CD4-positive, alpha-beta T cell treated with Interleukin-15 for 4 hours (primary cell): ENCODE measurements around the gene ASPSCR1.
A peak's percentile ranks its signal among the peaks of the same experiment; 100 is the strongest.
"Not testable (repeated sequence)": the region's sequence is repeated elsewhere in the genome, so short reads cannot be mapped to it uniquely, and the experiment has no call there.

Experiments
- DNase-seq: peaks from one replicate; pipeline ENCODE4 v3.0.0-alpha.2; 2020; ENCODE audit warnings: low spot score

The ASPSCR1 gene

DNA sequence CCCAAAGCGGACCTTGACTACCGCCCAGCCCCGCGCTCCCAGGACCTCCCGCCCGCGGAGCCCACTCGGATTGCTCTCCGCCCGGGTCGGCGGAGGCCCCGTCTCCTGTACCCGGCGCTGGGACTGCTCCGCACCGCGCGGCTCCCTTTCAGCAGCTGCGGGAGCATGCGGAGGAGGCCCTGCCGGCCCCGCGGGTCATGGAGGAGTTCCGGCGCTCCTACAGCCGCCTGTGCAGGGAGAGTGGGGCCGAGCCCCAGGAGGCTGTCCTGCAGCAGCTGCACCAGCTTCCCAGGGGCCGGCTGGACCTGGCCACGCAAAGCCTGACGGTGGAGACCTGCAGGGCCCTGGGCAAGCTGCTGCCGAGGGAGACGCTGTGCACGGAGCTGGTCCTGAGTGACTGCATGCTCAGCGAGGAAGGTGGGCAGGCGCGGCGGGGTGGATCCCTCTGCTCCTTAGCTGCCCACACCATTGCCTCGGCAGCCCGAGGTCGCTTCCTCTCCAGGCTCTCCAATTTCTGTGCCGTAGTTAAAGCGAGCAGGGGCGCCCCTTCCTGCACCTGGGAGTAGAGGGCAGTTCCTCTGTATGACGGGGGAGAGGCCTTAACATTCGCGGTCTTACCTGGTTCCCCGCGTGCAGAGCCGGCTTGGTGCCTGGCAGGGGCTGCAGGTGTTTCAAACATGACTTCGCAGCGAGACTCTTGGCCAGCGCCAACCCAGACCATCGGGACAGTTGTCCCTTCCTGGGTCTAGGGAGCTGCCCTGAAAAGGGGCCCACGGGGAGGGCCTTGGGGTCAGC is 46.2 kb downstream of the ASPSCR1 start:
- DNase-seq: no peak

DNA sequence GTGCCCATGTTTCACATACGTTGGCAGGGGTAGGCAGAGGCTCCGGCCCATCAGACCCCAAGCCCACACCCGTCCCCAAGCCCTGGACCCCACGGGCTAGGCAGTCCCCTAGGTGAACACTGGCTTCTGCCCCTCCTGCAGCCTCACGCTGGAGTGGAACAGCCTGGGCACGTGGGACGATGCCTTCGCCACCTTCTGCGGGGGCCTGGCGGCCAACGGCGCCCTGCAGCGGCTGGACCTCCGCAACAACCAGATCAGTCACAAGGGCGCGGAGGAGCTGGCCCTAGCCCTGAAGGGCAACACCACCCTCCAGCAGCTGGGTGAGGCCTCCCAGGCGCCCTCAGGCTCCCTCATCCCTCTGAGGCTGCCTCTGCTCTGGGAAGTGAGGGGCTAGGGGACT is 47.4 kb downstream of the ASPSCR1 start:
- DNase-seq: no peak

DNA sequence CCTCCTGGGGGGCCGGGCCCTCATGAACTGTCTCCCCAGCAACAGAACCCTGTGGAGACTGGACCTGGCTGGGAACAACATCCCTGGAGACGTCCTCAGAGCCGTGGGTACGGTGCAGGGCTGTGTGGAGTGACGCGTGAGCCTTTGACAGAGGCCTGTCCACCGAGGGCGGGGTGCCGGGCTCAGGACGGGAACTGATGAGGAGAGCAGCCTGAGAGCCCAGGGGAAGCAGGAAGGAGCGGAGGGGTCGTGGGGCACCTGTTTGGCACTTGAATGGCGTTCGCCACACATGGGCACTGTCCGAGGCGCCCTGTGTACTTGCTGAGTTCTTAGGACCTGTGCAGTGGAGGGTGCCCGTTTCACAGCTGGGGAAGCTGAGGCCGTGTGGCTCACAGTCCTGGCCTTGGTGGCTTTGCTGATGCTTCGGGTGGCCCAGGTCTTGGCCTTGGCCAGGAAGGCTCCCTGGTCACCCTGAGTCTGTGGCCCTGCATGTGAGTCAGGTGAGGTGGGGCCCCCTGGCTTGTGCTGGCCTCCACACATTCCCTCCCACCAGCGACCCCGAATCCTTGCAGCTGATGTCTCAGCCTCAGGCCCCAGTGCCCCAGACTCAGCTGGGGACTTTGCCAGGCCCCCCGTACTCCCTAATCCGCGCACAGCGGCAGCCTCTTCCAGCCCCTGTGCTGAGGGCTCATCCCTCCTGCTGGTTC is 48.1 kb downstream of the ASPSCR1 start:
- DNase-seq: no peak

DNA sequence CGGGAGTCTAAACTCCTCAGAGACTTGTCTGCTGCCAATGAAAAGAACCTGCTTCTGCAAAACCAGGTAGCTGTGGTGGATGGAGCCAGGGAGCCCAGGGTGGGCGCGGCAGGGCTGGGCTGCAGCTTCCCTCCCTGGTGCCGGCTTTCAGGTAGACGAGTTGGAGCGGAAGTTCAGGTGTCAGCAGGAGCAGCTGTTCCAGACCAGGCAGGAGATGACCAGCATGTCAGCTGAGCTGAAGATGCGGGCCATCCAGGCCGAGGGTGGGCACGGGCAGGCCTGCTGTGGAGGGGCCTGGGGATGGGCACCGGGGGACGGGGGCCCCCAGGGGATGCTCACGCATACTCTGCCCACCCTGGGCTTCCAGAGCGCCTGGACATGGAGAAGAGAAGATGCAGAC is 50.8 kb downstream of the ASPSCR1 start:
- DNase-seq: no peak

DNA sequence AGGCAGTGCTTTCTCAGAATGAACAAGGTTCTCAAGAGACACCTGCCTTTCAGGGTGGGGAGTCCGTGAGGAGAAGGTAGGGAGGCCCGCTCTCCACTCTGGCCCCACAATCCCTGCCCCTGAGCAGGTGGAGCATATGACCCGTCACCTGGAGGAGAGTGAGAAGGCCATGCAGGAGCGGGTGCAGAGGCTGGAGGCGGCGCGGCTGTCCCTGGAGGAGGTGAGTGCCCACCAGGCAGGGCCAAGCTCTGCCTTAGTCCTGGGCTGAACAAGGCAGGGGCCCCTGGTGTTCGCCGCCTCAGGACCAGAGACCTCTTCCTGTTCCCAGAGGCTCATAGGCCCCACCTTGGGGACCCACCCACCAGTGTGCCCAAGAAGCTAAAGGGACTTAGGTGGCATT is 51.5 kb downstream of the ASPSCR1 start:
- no peak for DNase-seq

DNA sequence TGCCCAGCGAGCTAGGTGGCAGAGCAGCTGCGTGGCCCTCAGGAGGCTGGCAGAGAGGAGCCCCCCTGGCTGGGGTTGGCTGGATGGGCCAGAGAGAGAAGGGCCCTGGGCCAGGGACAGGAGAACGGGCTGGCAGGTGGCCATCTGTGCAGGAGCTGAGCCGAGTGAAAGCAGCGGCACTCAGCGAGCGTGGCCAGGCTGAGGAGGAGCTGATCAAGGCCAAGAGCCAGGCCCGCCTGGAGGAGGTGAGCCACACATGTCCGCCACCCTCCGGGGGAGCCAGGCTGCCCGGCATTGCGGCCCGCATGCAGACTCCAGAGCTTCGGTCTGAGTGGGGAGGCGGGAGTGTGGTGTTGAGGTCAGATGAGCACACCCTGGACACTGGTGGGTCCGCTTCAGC is 52.0 kb downstream of the ASPSCR1 start:
- DNase-seq: no peak

DNA sequence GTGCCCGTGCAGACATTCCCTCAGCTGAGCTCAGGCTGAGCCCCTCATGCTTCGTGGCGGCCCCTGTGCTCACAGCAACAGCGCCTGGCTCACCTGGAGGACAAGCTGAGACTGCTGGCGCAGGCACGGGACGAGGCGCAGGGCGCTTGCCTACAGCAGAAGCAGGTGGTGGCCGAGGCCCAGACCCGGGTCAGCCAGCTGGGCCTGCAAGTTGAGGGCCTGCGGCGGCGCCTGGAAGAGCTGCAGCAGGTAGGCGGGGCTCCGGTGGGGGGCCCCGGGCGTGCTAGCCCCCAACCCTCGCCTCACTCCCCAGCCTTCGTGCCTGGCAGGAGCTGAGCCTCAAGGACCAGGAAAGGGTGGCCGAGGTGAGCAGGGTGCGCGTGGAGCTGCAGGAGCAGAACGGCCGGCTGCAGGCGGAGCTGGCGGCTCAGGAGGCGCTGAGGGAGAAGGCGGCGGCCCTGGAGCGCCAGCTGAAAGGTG is 52.6 kb downstream of the ASPSCR1 start:
- no peak for DNase-seq

DNA sequence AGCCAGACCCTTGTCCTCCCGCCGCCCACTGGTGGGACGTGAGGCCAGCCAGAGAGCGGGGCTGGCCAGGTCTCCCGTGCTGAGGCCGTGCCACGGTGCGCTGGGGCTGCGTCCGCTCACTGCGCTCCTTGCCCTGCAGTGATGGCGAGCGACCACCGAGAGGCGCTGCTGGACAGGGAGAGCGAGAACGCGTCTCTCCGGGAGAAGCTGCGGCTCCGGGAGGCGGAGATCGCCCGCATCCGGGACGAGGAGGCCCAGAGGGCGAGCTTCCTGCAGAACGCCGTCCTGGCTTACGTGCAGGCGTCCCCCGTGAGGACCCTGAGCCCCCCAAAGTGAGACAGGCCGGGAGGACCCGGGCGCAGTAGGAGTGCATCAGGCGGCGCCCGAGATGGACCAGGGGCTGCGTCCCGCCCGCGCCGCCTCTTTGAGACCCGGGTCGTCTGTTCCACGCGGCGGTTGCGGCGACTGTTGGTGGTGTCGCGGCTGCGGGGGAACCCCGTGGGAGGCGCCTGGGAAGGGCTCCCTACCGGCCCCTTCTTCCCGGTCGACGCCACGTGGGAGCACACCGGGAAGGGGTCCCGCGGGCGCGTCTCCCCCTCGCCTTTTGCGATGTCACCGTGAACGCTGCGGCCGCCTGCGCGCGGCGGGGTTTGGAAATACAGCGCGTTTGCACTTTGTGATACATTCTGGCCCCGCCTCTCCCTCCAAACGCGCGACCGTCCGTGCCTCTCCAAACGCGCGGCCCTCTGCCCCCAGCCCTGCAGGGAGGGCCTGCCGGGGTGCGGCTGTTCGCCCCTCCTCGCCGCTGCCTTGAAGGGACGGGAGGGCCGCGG is 53.3 kb downstream of the ASPSCR1 start:
- DNase-seq: peak; percentile 84

DNA sequence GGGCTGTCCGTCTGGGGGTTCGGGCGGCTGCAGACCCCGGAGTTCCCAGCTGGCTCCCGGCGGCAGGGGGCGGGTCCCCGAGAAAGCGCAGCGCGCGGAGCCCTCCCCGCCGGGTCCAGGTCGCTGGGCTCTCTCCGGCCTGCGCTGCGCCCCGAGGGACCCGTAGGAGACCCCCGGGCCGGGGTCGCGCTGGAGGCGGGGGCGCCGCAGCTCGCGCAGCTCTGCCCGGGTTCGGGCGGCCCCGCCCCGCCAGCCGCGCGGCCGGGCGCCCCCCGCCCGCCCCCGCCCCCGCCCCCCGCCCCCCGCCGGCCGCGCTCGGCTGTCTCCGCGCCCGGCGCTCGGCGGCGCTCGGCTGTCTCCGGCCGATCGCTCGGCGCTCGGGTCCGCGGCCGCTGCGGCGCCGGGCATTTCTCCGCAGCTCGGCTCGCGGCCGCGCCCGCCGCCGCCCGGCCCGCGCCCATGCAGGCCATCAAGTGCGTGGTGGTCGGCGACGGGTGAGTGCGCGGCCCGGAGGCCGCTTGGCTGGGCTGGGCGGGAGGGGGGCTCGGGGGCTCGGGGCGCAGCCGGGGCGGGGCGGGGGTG is 54.0 kb downstream of the ASPSCR1 start, which contains the start of gene RAC3:
RAC3 (plus strand) TSS at position 376 of the 582 bp plus-strand sequence; CDS start at position 460, 84 bp downstream.
- DNase-seq: no peak

DNA sequence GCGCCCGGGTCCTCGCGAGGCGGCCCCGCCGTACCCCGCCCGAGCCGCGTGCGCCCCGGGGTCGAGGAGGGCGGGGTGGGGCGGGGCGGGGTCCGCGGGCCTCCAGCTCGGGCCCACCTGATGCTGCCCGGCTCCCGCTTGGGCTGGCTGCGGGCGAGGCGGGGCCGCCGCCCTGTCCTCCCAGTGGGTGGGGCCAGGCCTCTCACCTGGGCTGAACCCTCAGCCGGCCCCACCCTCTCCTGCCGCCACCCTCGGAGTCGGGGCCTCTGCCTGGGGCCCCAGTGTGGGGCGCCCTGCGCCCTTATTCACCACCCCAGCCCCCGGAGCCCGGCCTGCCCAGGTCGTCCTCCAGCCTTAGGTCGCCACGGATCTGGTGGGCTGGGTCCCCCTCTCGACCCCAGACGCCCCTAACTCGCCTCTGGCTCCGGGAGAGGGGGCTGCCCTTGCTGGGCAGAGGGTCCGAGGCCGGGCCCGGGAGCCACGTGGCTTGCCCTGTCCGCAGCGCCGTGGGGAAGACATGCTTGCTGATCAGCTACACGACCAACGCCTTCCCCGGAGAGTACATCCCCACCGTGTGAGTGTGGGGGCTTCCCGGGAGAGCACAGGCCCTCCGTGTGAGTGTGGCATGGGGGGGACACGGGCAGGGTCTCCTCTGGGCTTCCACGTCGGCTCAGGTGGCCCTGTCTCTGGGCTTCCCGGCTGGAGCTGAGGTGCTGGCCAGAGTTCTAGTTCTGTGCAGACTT is 54.6 kb downstream of the ASPSCR1 start:
- DNase-seq: peak; percentile 22

DNA sequence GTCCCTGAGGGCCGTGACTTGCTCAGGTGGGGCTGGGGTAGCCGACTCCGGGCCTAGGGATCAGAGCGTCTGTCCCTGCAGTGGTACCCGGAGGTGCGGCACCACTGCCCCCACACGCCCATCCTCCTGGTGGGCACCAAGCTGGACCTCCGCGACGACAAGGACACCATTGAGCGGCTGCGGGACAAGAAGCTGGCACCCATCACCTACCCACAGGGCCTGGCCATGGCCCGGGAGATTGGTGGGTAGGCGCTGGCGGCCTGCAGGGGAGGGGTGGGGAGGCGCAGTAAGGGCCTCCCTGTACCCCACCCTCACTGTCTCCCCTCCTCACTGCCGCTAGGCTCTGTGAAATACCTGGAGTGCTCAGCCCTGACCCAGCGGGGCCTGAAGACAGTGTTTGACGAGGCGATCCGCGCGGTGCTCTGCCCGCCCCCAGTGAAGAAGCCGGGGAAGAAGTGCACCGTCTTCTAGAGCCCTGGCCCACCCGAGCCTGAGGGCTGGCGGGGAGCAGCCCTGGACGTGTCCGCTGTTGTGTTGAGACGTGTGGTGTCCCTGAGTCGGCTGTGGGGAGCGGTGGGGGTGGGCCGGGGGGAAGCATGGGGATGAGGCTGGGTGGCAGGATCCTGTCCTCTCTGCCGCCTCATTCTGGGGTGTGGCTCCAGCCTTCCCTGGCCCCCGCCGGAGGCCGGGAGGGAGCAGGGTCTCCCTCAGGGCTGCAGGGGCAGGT is 56.1 kb downstream of the ASPSCR1 start:
- no peak for DNase-seq

DNA sequence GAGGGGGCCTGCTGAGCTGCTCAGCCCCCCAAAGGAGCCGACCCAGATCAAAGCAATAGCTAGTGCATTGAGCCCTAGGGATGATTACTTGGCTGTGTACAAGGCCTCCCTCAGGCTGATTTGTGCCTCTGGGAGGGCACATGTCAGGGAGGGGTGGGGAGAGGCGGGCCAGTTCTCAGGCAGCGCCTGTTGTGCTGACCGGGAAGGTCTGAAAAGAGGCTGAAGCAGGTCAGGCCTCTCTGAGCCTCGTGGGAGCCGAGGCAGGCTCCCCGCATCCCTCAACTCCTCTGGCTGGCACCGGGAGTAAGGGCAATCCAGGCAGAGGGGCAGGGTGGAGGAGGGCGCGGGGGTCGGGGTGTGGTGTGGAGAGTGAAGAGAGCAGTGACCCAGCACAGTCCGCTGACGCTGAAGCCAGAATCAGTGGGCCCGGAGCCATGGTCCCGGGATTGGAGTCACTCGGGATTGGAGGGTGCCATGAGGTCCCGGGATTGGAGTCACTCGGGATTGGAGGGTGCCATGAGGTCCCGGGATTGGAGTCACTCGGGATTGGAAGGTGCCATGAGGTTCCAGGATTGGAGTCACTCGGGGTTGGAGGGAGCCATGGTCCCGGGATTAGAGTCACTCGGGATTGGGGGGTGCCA is 57.1 kb downstream of the ASPSCR1 start:
- no peak for DNase-seq

DNA sequence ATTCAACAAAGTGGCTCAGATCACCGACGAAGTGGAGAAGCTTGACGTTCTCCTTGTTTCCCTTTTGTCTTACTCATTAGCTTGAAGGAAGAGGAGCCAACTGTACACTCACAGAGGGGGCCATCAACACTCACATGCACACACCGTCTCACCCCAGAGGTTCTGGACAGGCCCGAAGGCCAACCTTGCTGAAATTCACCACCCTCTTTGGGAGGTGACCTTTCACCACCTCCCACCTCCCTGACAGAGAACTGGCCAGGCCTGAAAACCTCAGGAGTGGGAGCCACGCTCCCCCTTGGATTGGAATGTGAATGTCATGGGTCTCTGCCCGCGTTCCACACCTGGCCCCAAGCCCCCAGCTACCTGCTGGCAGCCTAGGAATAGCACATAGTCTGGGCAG is 58.1 kb downstream of the ASPSCR1 start:
- DNase-seq: no peak

DNA sequence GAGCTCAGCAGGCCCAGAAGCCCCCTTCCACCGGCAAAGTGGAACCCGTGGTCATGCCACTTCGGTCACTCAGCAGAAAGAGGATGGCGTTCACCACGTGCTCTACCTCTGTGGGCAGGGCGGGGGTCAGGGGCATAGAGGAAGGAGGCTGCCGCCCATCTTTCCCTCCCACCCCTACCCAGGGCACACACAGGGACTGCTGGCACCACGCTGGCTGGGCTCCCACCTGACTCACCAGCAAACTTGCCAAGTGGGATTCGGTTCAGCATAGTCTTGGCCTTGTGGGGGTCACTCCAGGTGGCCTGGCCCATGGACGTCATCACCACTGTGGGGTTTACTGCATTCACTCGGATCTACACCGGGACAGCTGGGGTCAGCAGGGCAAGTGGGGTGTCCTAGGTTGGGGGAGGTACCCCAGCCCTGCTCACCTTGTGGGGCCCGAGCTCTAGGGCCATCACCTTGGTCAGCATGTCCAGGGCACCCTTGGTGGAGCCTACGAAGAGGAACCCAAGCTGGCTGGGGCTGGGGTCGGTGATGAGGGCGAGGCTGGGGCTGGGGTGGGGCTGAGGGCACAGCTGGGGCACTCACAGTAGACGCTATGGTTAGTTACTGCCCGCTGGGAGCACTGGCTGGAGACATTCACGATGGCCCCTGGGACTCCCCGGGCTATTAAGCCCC is 58.7 kb downstream of the ASPSCR1 start:
- DNase-seq: no peak

DNA sequence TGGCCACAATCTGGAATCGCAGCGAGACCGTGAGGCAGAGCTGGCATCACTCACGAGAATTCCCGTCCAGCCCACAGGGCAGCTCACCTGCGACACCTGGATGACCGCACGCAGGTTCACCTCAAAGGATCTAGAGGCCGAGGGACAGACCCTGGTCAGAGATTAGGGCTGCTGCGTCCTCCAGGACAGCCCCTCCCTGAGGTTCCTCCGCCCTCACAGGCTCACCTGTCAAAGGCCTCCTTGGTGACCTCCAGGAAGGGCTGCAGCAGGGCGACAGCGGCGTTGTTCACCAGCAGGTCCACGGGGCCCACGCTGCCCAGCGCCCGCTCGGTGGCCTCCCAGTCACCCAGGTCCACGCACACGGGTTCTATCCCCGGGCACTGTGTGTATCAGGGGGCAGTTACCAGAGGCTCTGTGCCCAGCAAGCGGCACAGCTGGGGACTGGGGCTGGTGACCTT is 59.2 kb downstream of the ASPSCR1 start:
- DNase-seq: no peak

DNA sequence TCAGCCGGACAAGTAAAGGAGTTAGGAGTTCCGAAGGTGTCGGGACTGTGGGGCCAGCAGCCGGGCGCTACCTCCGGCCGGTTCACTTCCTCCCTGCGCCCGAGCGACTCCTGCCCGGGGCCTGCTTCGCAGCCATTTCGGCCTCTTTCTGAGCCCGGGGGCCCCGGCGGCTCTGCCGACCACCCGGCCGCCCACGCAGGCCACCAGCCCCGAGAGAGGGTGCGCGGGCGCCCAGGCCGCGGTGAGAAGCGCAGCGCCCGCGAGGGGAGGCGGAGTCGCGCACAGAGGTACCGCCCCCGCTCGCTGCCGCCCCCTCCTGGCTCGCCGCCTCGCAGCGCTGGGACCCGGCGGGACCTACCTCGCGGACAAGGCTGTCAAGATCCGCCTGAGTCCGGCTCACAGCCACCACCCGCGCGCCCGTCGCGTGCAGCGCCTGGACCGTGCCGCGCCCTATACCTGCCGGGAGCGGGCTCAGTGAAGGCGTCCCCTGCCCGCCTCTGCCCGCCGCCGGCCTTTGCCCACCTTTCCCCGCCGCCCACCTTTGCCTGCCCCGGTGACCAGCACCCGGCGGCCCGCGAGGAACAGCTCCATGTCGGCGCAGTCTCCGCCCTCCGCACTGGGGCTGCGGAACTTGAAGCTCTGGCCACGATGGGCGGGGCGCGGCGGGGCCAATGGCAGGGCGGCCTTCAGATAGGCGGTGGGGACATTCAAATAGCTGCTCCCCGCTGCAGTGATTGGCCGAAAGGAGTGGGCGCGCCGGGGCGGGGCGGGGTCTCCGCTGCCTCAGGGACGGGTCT is 59.9 kb downstream of the ASPSCR1 start, which contains the start of gene DCXR:
DCXR (minus strand) TSS at position 606 of the 797 bp plus-strand sequence; CDS start at position 591, 15 bp downstream.
- peak; percentile 95 for DNase-seq

DNA sequence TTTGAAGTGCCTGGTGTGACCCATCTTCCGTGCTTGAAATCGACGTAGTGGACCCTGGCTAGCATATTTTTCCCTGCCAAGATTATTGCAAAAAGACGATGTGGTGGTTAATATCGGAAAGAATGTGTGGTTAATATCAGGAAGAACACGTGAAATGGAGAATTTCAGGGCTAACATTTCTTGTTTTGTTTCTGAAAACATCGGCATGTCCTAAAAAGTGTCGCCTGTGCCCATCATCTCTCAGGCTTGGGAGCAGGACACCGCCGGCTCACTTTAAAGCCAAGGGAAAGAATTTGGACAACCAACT is 60.4 kb downstream of the ASPSCR1 start:
- no peak for DNase-seq

DNA sequence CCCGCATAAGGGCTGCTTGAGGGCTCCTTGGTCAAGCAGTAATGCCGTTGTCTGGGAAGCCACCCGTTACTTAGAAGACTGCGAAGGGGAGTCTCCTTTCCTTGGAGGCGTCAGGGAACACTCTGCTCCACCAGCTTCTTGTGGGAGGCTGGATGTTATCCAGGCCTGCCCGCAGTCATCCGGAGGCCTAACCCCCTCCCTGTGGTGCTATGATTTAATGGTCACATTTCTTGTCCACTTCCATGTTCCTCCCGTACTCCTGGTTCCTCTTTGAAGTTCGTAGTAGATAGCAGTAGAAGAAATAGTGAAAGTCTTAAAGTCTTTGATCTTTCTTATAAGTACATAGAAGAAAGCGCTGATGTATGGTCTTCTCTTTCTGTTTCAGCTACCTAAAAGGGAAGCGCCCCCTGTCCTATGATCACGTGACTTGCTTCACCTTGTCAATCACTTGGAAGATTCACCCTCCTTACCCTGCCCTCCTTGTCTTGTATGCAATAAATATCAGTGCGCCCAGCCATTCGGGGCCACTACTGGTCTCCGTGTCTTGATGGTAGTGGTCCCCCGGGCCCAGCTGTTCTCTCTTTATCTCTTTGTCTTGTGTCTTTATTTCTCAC is 61.5 kb downstream of the ASPSCR1 start:
- not testable (repeated sequence) for DNase-seq
